Panc1 (cell line): ENCODE results near the gene PDCD4. TPM values are rescaled to one million over a fixed set of nuclear protein-coding genes. Genes with fewer than 3 reads are reported as not detected.

Experiments
- ATAC-seq: fragments of 200-7000 bp; cut with Tn5 transposase; 2 replicates; pipeline ENCODE4 v1.9.1; 2020; ENCODE audit warnings: mild to moderate bottlenecking, moderate library complexity
- BruUV-seq: library from RNA; stranded (reverse); fragments of 400-500 nt; replicated peaks from 2 replicates; lab custom pipeline; 2021; lab: Mats Ljungman, UMichigan
- CTCF ChIA-PET: fragments of 300-600 bp; sonication (Branson Sonifier 250); formaldehyde crosslinking; loops from one replicate; lab custom pipeline; 2022; ENCODE audit warnings: antibody characterized with exemption; lab: Charles Lee
- POLR2A ChIA-PET: fragments of 300-600 bp; sonication (Branson Sonifier 250); formaldehyde crosslinking; loops from one replicate; lab custom pipeline; 2022; ENCODE audit warnings: antibody characterized with exemption; lab: Charles Lee
- DNase-seq: peaks from one replicate; pipeline ENCODE4 v3.0.0-alpha.2; 2010; ENCODE audit warnings: low read depth, low spot score
- H3K27ac ChIP-seq: 2 replicates; pipeline ENCODE4 v1.5.1; 2011; ENCODE audit warnings: mild to moderate bottlenecking, low read length, inconsistent platforms
- H3K27me3 ChIP-seq: fragments of 200-500 bp; sonication (Bioruptor generic); 2 replicates; pipeline ENCODE4 v1.6.0; 2014; ENCODE audit warnings: low read length, inconsistent platforms; ENCODE audit not compliant: control insufficient read depth, insufficient read depth
- H3K36me3 ChIP-seq: fragments of 200-500 bp; sonication (Bioruptor generic); 2 replicates; pipeline ENCODE4 v1.5.1; 2014; ENCODE audit warnings: inconsistent platforms, mild to moderate bottlenecking, low read length, moderate library complexity; ENCODE audit not compliant: control insufficient read depth, insufficient read depth
- H3K4me1 ChIP-seq: 2 replicates; pipeline ENCODE4 v1.5.1; 2011; ENCODE audit warnings: inconsistent platforms, mild to moderate bottlenecking, low read length, moderate library complexity; ENCODE audit not compliant: control insufficient read depth, insufficient read depth
- H3K4me3 ChIP-seq, 2 experiments: 2 replicates each; pipeline ENCODE4 v1.5.1; 2011 to 2012; ENCODE audit warnings: low read depth in 2 of 2, low read length in 2 of 2, mild to moderate bottlenecking in 2 of 2, inconsistent platforms in 1 of 2, moderate library complexity in 1 of 2
- H3K9me3 ChIP-seq: fragments of 200-500 bp; sonication (Bioruptor generic); 2 replicates; pipeline ENCODE4 v1.5.1; 2014; ENCODE audit warnings: low read depth, mild to moderate bottlenecking, inconsistent platforms, low read length, moderate library complexity; ENCODE audit not compliant: control insufficient read depth, insufficient read depth
- CTCF ChIP-seq: fragments of 450-650 bp; IDR thresholded peaks from 2 replicates; pipeline ENCODE4 v1.5.1; 2017; ENCODE audit warnings: mild to moderate bottlenecking
- POLR2AphosphoS5 ChIP-seq: IDR thresholded peaks from 2 replicates; pipeline ENCODE4 v1.6.1; 2012; ENCODE audit warnings: mild to moderate bottlenecking, low read depth, low read length, moderate library complexity
- REST ChIP-seq, 2 experiments: IDR thresholded peaks; 2 replicates each; pipeline ENCODE4 v1.6.1; 2011 to 2012; ENCODE audit warnings: low read depth in 2 of 2, control low read depth in 1 of 2, low read length in 1 of 2, mild to moderate bottlenecking in 1 of 2, moderate library complexity in 1 of 2; ENCODE audit not compliant: insufficient read depth in 1 of 2
- SIN3A ChIP-seq: IDR thresholded peaks from 2 replicates; pipeline ENCODE4 v1.6.1; 2012; ENCODE audit warnings: low read depth, mild to moderate bottlenecking, low read length, moderate library complexity, borderline replicate concordance; ENCODE audit not compliant: insufficient read depth
- TCF7L2 ChIP-seq: IDR thresholded peaks from 2 replicates; pipeline ENCODE4 v1.6.1; 2011; ENCODE audit warnings: mild to moderate bottlenecking, low read depth, low read length, inconsistent platforms
- in situ Hi-C: cut with HindIII; loops from 2 replicates; pipeline ENCODE4 v1.10.0; 2016; ENCODE audit warnings: low sequenced_read_pairs, low pct_unique_long_range_greater_than_20kb
- intact Hi-C: fragments of 100-400 bp; cut with micrococcal nuclease; formaldehyde crosslinking; loops from one replicate; pipeline ENCODE4 v1.10.0; 2022; ENCODE audit not compliant: unreplicated experiment
- total RNA-seq: library from RNA; stranded (reverse); gene quantifications from one replicate; pipeline ENCODE4 v1.2.1, GENCODE V29; 2021; ENCODE audit not compliant: unreplicated experiment

Gene PDCD4
- total RNA-seq, 1 experiment from 2014 or later, result 33.6 TPM

GRCh38 chr10:110824152-110824441, 47.6 kb upstream of the PDCD4 start:
- Histone ChIP-seq H3K4me1 (no peaks in the 10 kb centered on the region), H3K9me3 (no peaks in the 10 kb centered on the region), H3K4me3 (no peak overlapping the region), H3K27ac (no peak overlapping the region), H3K27me3 (peaks cover 3% of the 10 kb centered on the region), H3K36me3 (no peaks in the 10 kb centered on the region)
- CTCF ChIA-PET, result no interaction called here
- TF ChIP-seq CTCF, result no peak
- TF ChIP-seq REST (IDR thresholded peaks at IDR 0.05; ENCODE audit: insufficient read depth in 1 of 2, low read depth in 2 of 2, low read length in 1 of 2), result no peak
- no peak for TF ChIP-seq TCF7L2
- no peak for TF ChIP-seq SIN3A
- no peak for TF ChIP-seq POLR2AphosphoS5
- intact Hi-C loops, result no loop called here
- in situ Hi-C loops, result no loop called here
- ATAC-seq (no peak), DNase-seq (no peak)
- POLR2A ChIA-PET, result no interaction called here
- BruUV-seq, result no TSS peak

GRCh38 chr10:110824660-110825059, 47.1 kb upstream of the PDCD4 start:
- H3K27me3 ChIP-seq, result peaks cover 3% of the 10 kb centered on the region
- BruUV-seq, result no TSS peak
- no peak overlapping the region for H3K4me3 ChIP-seq
- no peak for TF ChIP-seq POLR2AphosphoS5
- TF ChIP-seq SIN3A, result no peak
- TF ChIP-seq TCF7L2, result no peak
- TF ChIP-seq REST (IDR thresholded peaks at IDR 0.05; ENCODE audit: insufficient read depth in 1 of 2, low read depth in 2 of 2, low read length in 1 of 2), result no peak
- no peak for TF ChIP-seq CTCF
- no peak overlapping the region for H3K27ac ChIP-seq
- H3K36me3 ChIP-seq, result no peaks in the 10 kb centered on the region
- H3K9me3 ChIP-seq, result no peaks in the 10 kb centered on the region
- ChIA-PET CTCF (no interaction called here), POLR2A (no interaction called here)
- no peak for DNase-seq
- H3K4me1 ChIP-seq, result no peaks in the 10 kb centered on the region
- intact Hi-C loops, result no loop called here
- in situ Hi-C loops, result no loop called here
- ATAC-seq, result no peak
